NCI-H460 (cell line): Measurements from ENCODE around the gene HTD2. TPM values are rescaled to one million over a fixed set of nuclear protein-coding genes. Genes with fewer than 3 reads are reported as not detected.
"Not testable (repeated sequence)": the region's sequence is repeated elsewhere in the genome, so short reads cannot be mapped to it uniquely, and the experiment has no call there.

Experiments
- DNase-seq: peaks from one replicate; pipeline ENCODE4 v3.0.0-alpha.2; 2016; ENCODE audit warnings: low read depth; ENCODE audit errors: extremely low read depth
- total RNA-seq: library from RNA; depleted of rRNA; stranded (reverse); fragments of >200 nt; shearing (Covaris generic); gene quantifications from 2 replicates; pipeline ENCODE4 v1.2.3, GENCODE V29; 2014

HTD2 gene
- total RNA-seq, 1 experiment from 2014 or later, result 7.5 TPM

DNA sequence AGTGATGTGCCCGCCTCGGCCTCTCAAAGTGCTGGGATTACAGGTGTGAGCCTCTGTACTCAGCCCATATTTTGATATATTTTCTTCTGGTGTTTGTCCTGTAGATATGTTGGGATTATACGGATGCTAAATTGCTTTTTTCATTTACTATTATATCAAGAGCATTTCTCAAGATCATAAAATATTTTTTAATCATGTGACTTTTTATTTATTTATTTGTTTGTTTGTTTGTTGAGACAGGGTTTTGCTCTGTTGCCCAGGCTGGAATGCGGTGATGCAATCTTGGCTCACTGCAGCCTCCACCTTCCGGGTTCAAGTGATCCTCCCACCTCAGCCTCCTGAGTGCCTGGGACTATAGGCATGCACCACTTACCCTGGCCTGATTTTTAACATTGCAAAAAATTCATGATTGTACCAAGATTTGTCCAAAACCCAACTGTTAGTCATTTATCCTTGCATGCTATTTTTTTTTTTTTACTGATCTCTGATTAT is 23.6 kb downstream of the HTD2 start:
- no peak for DNase-seq

DNA sequence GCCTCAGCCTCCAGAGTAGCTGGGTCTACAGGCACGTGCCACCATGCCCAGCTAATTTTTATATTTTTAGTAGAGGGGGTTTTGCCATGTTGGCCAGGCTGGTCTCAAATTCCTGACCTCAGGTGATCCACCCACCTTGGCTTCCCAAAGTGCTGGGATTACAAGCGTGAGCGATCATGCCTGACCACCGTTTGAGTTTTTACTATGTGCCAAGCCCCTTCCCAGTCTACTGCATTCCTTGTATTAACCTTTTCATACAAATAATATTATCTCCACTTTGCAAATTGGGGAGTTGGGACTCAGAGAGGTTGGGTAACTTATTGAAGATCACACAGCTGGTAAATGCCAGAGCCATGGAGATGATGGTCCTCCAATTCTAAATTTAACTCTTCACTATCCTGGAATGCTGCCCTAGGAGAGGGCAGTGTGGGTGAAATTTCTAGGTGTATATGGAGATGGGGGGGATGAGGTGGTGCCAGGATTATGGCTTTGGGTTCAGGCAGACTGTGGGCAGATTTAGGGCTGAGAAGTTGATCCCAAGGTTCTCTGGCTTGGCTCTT is 25.4 kb downstream of the HTD2 start:
- DNase-seq, result no peak

DNA sequence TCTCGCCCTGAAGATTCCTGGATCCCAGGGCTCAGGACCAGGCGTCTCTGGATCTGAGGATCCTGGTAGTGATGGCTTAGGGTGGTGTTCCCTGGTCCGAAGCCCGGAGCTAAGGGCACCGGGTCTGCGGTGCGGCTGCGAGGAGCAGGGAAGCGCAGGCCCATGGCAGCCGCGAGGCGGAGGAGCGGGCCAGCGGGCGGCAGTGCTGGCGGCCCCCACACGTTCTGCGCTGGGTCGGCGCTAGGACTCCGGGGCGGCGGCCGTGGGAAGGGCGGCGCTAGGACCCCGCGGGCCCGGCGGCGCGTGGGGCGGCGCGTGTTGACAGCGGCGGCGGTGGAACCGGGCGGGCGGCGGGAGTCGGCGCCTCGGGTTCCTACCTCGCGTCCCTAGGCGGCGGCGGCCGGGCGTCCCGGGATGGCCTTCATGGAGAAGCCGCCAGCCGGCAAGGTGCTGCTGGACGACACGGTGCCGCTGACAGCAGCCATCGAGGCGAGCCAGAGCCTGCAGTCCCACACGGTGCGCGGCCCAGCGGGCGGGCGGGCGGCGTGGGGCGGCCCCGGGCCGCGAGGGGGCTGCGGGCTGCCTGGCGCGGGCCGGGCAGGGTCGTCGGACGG is 26.4 kb downstream of the HTD2 start, which contains the start of gene PXK:
Gene PXK, plus strand, starts transcription at position 318 of the 614 bp plus-strand sequence. Its CDS starts 97 bp downstream, at position 415.
- peak; percentile 45 for DNase-seq

DNA sequence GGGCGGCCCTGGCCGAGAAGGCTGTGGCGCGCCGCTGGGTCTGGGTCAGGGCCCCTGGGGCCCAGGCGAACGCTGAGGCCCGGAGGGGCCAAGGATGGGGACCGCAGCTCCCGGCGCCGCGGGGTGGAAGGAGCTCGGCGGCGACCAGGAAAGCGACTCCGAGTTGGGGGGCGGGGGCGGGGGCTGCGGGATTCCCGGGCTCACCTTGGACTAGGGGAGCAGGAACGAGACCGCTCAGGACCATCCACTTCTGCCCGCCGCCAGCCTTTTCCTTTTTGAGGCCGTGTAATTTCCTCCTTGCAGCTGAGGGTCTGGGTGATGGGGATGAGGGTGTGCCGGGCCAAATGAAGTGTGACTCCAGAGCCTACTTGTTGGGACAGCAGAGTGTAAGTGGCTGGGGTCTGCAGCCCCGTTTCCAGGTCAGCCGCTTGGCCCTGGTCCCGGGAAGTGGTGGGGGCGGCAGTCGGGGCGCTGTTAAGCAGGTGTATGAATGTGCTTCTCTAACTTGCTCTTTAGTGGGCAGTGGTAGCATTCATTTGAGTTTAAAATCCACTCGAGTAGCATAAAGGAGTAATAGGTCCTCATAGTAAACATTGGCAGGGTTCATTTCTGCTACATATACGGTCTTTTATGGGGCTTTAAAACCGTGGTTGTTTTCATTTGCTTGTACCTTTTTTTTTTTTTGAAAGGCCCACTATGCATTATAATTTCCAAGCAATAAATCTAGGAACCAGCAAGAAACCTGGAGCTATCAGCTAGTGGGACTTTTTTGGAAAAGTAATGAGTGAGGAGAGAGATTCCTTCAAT is 27.1 kb downstream of the HTD2 start:
- DNase-seq, result no peak

DNA sequence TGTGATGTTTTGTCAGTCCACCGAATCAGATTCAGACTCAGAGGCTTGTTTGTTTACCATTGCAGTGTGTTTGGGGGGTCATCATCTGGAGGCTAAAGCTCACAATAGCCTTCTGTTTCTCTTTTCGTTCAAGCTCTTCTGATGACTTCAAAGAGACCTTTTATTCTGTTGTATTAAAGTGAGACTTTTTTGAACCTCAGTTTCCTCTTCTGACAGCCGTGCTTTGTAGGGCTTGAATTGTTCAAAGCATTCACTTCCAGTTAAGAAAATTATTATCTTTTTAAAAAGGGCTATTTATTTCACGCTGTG is 27.6 kb downstream of the HTD2 start:
- no peak for DNase-seq

DNA sequence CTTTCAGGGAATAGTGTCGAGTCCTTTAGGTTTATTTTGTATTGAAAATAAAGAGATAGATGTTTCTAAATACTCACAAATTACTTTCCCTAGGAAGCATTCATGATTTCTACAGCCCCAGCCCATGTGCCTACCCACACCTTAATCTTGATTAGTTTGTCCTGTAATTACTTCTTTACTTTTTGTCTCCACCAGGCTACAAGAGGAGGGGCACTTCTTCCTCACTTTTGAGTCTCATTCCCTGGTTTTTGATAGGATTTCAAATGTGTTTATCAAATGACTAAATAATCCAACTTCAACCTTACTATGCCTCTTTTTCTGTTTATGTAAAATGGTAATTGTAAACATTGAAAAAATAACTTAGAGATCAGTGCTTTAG is 28.2 kb downstream of the HTD2 start:
- no peak for DNase-seq

DNA sequence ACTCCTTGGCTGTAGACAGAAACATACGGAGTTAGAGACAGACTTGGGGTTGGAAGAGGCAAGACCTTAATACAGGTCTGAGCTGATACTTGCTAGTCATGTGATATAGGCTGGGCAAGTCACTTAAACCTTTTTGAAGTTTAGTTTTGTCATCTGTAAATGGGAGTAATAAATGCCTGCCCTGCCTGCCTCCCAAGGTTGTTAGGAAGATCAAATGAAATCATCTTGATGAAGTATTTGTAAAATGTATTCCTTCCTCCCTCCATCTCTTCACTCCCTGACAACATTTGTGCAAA is 29.3 kb downstream of the HTD2 start:
- no peak for DNase-seq

DNA sequence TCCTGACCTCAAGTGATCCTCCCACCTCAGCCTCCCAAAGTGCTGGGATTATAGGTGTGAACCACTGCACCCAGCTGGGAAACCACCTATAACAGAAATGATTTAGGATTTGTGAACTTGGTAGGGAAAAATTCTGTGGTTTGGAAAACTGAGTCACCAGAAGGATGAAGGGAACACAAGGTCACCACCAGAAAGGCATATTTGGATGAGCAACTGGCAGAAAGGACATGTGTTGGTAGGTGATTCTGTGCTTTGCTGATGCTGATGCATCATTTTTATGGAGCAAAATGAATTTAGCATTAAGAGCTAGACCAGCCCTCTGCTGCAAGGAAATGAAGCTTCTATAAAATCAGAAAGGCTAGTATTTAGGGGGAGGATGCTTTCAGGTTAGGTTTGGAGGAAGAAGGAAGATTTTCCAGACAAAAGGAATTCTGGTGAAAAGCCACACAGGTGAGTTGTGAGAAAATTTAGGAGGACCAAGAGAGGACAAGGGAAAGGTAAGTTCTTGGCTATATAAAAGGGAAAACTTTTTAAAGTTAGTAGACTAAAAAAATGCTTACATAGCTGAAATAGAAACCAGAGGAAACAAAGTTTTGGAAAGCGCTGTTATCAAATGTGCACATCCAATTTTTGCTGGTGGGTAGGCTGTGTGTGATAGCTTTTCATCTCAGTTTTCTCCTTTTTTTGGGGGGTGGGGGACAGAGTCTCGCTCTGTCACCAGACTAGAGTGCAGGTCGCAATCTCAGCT is 30.0 kb downstream of the HTD2 start:
- no peak for DNase-seq

DNA sequence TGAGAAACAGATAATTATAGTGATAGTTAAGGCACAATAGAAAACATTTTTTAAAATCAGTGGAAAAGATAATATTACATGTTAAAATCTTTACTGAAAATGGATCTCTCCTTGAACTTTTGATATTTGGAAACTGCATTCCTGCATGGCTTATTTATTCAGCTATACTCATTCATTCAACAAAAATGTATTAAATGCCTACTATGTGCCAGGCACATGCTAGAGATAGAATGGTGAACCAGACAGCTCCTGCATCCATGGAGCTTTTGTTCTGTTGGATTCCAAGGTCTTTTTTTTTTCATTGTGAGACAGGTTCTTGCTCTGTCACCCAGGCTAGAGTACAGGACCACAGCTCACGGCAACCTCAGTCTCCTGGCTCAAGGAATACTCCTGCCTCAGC is 30.9 kb downstream of the HTD2 start:
- DNase-seq, result no peak

GRCh38 chr3:58339146-58339545 is 32.8 kb downstream of the HTD2 start:
- not testable (repeated sequence) for DNase-seq

DNA sequence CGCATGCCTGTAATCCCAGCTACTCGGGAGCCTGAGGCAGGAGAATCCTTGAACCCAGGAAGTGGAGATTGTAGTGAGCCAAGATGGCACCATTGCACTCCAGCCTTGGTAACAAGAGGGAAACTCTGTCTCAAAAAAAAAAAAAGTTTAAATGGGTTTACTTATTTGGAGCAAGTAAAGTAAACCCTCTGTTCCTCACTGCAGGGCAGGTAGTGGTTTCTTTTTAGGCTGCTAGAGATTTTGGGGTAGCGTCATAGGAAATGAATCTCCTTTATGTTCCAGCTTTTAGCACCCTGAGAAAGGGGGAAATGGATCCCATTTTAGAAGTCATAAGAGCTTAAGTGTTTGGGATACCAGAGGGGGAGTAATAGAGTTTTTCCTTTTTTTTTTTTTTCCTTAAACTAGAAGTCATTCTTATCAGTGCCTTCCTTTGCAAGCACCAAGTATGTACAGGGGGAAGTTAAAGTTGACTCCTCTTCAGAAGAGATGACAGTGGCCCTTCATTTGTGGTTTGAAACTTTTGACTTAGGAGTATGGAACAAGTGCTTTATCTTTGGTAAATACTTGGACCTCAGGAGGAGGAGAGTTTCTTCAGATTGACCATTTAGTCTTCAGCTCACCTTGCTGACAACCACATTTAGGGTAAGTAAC is 34.4 kb downstream of the HTD2 start:
- DNase-seq, result no peak

GRCh38 chr3:58341376-58341775 is 35.1 kb downstream of the HTD2 start:
- DNase-seq, result no peak

GRCh38 chr3:58342676-58343075 is 36.4 kb downstream of the HTD2 start:
- DNase-seq, result no peak

DNA sequence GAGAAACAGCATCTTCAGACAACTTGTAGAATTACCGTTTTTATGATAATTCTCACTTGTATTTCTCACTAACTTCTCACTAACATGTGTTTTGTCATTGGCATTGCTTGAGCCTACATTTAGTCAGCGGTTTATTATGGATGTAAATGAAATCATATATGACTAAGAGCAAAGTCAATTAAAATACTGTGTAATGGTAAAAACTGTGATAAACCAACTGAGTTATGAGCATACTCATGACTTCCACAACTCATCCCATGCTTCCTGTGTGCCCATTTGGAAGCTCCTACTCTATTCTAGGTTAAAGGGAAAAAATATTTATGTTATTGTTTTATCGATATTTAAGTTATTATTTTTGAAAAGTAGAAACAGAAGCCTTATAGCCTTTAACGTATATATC is 39.1 kb downstream of the HTD2 start:
- DNase-seq, result no peak

DNA sequence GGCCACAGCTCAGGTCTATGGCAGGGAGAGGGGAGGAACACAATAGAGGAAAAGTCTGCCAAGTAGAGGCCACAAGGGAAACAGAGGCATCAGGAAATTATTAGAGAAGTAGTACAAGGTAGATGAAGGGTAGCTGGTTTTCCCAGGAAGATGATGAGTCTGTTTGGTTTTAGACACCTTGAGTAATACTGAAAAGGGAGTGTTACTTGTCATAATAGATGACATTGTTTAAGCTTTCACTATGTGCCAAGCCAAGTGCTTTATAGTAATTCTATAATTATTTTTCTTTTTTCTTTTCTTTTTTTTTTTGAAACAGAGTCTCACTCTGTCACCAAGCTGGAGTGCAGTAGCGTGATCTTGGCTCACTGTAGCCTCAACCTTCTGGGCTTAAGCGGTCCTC is 40.0 kb downstream of the HTD2 start:
- no peak for DNase-seq

- no peak for DNase-seq
These were observed 41.7 kb downstream of the HTD2 start for GRCh38 chr3:58347984-58348383.

- no peak for DNase-seq
These were observed 43.7 kb downstream of the HTD2 start for GRCh38 chr3:58349792-58350626.

- peak; percentile 66 for DNase-seq
These were observed 44.3 kb downstream of the HTD2 start for GRCh38 chr3:58350627-58351013.

DNA sequence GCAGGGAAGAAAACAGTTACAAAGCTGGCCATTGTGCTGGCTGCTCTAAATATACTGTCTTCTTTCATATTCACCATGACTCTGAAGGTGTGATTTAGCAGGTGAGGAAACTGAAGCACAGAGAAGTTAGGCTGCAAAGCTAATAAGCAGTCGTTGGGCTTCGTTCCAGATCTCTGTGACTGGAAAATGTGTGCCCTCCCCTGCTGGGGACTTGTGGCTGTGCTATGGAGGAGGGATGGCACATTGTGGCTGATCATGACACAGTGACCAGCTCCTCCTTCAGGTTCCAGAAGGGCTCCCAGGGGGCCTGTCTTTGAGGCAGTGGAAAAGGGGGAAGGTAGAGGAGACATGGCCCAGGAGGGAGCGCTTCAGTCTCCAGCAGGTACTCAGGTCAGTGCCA is 45.6 kb downstream of the HTD2 start:
- DNase-seq, result no peak

GRCh38 chr3:58352626-58353025 is 46.3 kb downstream of the HTD2 start:
- no peak for DNase-seq
